Activated CD4-positive, alpha-beta T cell treated with anti-CD3 and anti-CD28 coated beads, Interleukin-2, Interleukin-6, amounts not matched to agents 100 ng/mL and 50 ng/mL, durations not matched to agents 16 hours and 8 hours (primary cell): ENCODE results near the gene ANLN.
"Not testable (repeated sequence)": the region's sequence is repeated elsewhere in the genome, so short reads cannot be mapped to it uniquely, and the experiment has no call there.

ENCODE experiments used
- DNase-seq: peaks from one replicate; pipeline ENCODE4 v3.0.0-alpha.2; 2020

The ANLN gene

DNA sequence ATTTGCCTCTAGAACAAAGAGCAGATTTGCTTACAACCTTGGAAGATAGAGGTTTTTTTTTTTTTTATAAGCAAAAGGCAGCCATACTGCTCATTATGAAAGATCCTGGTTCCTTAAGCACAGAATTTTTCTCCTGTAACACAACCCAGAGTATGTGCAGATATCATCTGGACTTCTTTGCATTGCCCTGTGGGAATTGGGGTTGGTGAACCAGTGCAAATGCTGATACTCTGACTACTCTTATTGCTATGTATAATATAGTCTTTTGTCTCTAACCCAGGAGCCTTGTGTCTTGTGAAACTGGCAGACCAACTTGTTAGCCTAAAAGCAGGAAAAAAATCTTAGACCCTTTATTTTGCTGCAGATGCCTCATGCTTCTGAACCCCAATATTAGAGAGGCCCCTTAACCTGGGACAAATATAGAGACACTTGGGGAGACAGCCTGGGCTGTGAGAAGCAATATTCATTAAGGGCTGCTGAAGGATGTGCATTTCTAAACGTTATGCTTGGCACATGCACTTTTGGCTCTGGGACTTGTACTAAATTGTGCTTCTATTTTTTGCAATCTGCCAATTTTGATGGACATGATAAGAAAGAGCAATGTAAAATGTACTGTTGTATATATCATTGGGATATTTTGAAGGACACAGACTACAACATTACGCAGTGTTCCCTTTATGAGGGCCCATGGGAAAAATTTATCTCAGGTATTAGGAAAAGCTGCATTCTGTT lies 78.9 kb downstream of the ANLN start:
- DNase-seq: no peak

DNA sequence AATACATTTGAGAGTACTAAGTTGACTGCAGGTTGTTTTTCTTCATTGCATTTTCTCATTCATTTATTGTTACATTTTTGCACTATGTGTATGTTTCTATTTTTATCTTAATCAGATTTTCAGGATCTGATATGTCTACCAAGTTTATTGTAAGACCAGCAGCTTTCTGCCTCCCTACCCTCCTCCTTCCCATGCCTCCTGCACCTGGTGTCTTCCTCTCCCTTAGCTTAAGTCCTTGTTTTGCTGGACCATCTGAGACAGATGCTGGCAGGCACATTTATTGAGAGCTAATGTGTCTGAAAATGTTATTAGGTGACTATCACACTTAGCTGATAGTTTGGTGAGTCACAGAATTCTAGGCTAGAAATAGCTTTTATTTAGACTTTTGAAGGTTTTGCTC lies 79.6 kb downstream of the ANLN start:
- DNase-seq: no peak

DNA sequence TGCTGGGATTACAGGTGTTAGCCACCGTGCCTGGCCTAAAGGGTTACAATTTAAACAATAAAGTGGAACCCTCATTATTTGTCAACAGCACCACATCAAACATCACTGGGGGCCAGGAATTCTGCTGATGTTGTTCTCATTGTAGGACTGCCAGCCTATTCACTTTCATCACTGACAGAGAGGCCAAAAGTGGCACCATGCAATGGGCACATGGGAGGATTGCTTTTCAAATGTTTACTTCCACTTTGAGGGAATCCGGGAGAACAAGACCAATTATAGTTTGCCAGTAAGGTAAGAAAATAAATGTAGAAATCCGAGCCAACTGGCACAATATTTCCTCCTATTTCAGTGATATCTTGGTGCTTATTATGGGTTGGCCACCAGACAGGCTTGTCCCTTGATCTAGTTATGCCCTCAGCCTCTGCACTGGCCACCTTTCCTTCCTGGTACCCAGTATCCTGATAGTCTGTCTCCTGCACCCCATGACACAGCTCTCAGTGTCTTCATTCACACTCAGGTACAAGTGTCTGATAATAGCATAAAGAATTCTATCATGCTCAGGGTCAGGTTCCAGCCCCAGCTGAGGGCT lies 82.6 kb downstream of the ANLN start:
- DNase-seq: no peak

DNA sequence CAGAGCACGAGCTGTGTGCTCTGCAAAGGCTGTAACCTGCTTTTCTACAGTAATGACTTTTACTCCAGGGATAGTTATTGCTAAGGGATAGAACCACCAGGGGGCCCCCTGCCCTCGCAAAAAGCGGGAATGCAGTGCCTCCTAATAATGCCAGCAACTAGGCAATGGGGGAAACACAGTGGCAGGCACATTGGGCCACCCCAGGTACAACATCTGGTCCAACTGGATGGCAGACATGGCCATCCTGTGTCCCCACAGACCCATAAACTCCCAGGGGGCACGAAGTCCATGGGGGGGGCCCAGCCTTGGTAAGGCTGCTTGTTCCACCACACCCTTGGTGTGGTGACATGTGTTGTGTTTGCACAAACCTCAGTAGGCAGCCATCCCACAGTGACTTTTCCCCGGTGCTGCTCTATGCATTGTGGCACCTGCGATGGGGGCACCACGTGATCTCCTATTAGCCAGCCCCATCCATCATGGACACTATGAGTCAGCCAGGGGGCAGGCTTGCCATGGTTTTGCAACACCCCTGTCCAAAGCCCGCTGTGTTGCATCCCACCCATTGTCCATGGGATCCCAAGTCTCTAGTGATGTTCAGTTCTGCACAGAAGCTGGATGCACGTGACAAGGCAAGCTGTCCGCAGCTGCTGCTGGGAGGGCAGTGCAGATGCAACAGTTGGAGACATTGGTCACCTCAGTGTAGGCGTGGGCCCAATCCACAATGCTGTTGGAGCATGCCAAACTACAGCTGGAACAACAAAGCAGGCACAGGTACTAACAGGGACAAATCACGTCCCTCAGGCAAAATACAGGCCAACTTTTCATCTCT lies 84.0 kb downstream of the ANLN start:
- DNase-seq: peak; percentile 76

GRCh38 chr7:36474283-36475010 lies 84.8 kb downstream of the ANLN start:
- DNase-seq: peak; percentile 63

DNA sequence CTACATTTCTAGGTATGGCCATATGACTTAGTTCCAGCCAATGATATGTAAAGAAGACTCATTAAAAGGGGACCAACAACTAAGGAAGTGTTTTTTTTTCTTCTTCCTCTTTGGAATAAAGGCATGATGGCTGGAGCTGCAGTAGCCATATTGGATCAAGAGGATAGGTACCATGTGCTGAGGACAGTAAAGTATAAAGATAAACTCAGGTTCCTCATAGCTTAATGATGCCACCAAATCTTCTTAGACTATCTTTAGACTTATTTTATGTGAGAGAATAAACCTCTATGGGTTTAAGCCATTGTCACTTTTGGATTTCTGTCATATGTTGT lies 85.3 kb downstream of the ANLN start:
- no peak for DNase-seq

DNA sequence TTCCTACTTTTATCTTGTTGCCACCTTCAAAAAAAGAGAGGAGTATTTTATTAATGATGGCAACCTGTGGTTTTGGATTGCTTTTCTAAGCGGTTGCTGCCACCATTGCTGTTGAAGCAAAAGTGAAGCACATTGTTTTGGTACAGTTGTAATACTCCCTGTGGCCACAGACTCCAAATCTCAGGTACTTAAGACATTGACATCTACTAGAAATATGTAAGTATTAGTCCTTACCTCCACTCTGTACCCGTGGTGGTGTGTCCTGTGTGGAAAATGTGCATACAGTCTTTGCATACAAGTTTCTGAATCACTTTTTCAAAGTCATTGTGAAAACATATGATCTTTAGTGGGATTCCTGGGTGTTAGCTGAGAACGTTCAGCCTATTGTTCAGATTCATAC lies 85.7 kb downstream of the ANLN start:
- DNase-seq: peak; percentile 52

DNA sequence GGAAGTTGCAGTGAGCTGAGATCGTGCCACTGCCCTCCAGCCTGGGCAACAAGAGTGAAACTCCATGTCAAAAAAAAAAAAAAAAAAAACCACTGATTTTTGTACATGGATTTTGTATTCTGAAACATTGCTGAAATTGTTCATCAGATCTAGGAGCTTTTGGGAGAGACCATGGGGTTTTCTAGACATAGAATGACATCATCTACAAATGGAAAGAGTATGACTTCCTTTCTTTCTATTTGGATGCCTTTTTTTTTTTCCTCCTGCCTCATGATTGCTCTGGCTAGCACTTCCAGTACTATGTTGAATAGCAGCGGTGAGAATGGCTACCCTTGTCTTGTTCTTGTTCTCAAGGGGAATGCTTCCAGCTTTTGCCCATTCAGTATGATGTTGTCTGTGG lies 89.1 kb downstream of the ANLN start:
- no peak for DNase-seq

- DNase-seq: not testable (repeated sequence)
Measured at GRCh38 chr7:36483853-36484252, 94.2 kb downstream of the ANLN start.

DNA sequence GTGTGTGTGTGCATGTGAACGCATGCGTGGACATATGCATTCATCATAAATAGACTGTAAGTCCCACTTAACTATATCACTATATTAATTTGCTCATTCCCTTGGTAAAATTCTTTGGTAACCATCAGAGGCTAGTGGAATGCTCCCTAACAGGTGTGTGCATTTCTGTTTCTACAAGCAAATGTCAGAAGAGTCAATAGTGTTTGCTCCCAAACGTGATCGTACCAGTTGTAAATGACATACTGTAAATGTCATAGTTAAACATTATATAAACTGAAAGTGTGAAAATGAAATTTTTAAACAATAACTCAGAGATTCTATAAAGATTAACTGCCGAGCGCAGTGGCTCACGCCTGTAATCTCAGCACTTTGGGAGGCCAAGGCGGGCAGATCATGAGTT lies 94.6 kb downstream of the ANLN start:
- no peak for DNase-seq

DNA sequence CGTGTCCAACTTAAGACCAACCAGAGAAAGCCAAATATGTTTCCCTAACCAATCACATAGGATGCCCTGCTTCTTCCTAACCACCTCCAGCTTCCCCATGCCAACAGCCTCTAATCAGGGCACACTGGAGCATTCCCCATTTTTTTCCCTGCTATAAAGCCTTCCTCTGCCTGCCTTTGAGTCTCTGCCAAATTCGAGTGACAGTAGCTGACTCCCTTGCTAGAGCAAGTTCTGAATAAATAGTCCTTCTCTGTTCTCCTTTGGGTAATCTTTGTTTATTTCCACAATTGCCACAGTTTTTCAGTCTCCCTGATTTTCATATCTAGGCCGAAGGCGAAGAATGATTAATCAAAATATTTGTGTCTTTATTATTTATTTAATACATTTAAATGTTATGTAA lies 96.7 kb downstream of the ANLN start:
- DNase-seq: no peak

GRCh38 chr7:36487756-36488336 lies 98.2 kb downstream of the ANLN start:
- DNase-seq: peak; percentile 73

GRCh38 chr7:36488672-36489071 lies 99.0 kb downstream of the ANLN start:
- not testable (repeated sequence) for DNase-seq

GRCh38 chr7:36490419-36490830 lies 100.8 kb downstream of the ANLN start:
- DNase-seq: no peak

GRCh38 chr7:36491317-36491716 lies 101.7 kb downstream of the ANLN start:
- DNase-seq: no peak

GRCh38 chr7:36496576-36496975 lies 106.9 kb downstream of the ANLN start:
- DNase-seq: no peak

DNA sequence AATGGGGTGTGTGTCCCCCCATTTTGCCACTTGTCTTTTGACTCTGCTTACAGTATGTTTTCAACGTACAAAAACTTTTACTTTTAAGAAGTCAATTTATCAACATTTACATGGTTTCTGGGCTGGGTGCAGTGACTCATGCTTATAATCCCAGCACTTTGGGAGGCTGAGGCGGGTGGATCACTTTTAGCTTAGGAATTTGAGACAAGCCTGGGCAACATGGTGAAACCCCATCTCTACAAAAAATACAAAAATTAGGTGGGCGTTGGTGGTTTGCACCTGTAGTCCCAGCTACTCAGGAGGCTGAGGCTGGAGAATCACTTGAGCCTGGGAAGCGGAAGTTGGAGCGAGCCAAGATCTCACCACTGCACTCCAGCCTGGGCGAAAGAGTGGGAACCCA lies 107.5 kb downstream of the ANLN start:
- DNase-seq: not testable (repeated sequence)

GRCh38 chr7:36497775-36498174 lies 108.1 kb downstream of the ANLN start:
- DNase-seq: no peak
